Stimulated activated naive CD8-positive, alpha-beta T cell treated with anti-CD3 and anti-CD28 coated beads, Interleukin-15, Interleukin-2, amounts not matched to agents 100 ng/mL and 50 ng/mL, for 24 hours (primary cell): ENCODE measurements around the gene ARHGEF10L.

Experiments
- H3K27ac Mint-ChIP-seq: one replicate; pipeline ENCODE4 v1.8.0; 2021; ENCODE audit warnings: mild to moderate bottlenecking, mixed read lengths
- H3K27me3 Mint-ChIP-seq: one replicate; pipeline ENCODE4 v1.8.0; 2021; ENCODE audit warnings: mixed read lengths
- H3K36me3 Mint-ChIP-seq: one replicate; pipeline ENCODE4 v1.8.0; 2021; ENCODE audit warnings: low read depth, mixed read lengths
- H3K4me1 Mint-ChIP-seq: one replicate; pipeline ENCODE4 v1.8.0; 2021; ENCODE audit warnings: low read depth, mixed read lengths
- H3K4me3 Mint-ChIP-seq: one replicate; pipeline ENCODE4 v1.8.0; 2021; ENCODE audit warnings: mild to moderate bottlenecking, mixed read lengths
- H3K9me3 Mint-ChIP-seq: one replicate; pipeline ENCODE4 v1.8.0; 2021; ENCODE audit warnings: mixed read lengths

ARHGEF10L gene

GRCh38 chr1:17675744-17676143 is 136.2 kb downstream of the ARHGEF10L start:
- H3K4me3 Mint-ChIP-seq = no peak overlapping the region
- H3K9me3 Mint-ChIP-seq = no peaks in the 10 kb centered on the region
- H3K27me3 Mint-ChIP-seq = no peaks in the 10 kb centered on the region
- no peaks in the 10 kb centered on the region for H3K36me3 Mint-ChIP-seq
- H3K4me1 Mint-ChIP-seq = no peaks in the 10 kb centered on the region
- H3K27ac Mint-ChIP-seq = no peak overlapping the region

GRCh38 chr1:17676387-17677060 is 137.0 kb downstream of the ARHGEF10L start:
- Mint-ChIP-seq H3K4me1 (no peaks in the 10 kb centered on the region), H3K9me3 (no peaks in the 10 kb centered on the region), H3K27me3 (no peaks in the 10 kb centered on the region), H3K36me3 (no peaks in the 10 kb centered on the region), H3K27ac (no peak overlapping the region), H3K4me3 (no peak overlapping the region)

GRCh38 chr1:17678011-17678410 is 138.5 kb downstream of the ARHGEF10L start:
- Mint-ChIP-seq H3K36me3 (no peaks in the 10 kb centered on the region), H3K4me1 (no peaks in the 10 kb centered on the region), H3K27ac (no peak overlapping the region), H3K4me3 (no peak overlapping the region), H3K9me3 (no peaks in the 10 kb centered on the region), H3K27me3 (no peaks in the 10 kb centered on the region)

DNA sequence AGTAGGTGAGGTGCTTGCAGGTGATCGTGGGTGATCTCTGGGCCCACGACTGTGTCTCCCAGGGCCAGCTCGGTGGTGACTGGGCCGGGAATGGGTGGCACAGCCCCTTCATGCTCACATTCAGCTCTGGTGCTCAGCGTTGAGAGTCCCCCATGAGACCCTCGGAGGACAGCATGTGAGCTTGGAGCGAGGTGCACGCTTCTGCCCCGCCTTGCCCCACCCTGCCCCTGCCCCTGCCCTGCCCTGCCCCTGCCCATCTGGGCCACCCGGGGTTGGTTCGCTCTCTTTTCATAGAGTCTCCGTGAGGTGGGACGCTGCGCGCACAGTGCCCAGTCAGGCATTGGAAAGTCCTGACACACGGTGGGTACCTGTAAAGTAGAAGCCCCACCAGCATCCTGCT is 140.4 kb downstream of the ARHGEF10L start:
- Mint-ChIP-seq H3K9me3 (no peaks in the 10 kb centered on the region), H3K36me3 (no peaks in the 10 kb centered on the region), H3K4me1 (no peaks in the 10 kb centered on the region), H3K27me3 (no peaks in the 10 kb centered on the region), H3K4me3 (no peak overlapping the region), H3K27ac (no peak overlapping the region)

DNA sequence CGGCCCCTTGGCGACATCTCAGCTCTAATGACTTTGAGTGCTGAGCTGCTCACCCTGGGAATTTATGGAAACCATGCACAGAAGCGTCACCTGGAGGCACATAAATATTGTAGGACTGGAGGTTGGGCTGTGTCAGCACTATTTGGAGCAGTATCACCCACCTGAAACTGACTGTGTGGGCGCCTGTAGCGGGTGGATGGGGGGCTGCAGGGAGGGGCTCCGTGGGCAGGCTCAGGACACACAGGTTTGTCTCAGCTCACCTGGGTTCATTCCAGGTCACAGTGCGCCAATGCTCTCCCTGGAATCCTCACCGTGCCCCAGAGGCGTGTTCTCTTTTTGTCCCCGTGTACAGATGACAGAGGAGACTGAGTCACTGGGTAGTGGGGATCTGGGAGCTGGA is 140.8 kb downstream of the ARHGEF10L start:
- Mint-ChIP-seq H3K9me3 (no peaks in the 10 kb centered on the region), H3K4me1 (no peaks in the 10 kb centered on the region), H3K27me3 (peaks cover under 1% of the 10 kb centered on the region), H3K27ac (no peak overlapping the region), H3K4me3 (no peak overlapping the region), H3K36me3 (no peaks in the 10 kb centered on the region)

- Mint-ChIP-seq H3K4me1 (no peaks in the 10 kb centered on the region), H3K36me3 (no peaks in the 10 kb centered on the region), H3K27me3 (peaks cover 3% of the 10 kb centered on the region), H3K27ac (no peak overlapping the region), H3K4me3 (no peak overlapping the region), H3K9me3 (no peaks in the 10 kb centered on the region)
Measured at GRCh38 chr1:17682400-17682799, 142.9 kb downstream of the ARHGEF10L start.

GRCh38 chr1:17683598-17683997 is 144.1 kb downstream of the ARHGEF10L start:
- H3K36me3 Mint-ChIP-seq = no peaks in the 10 kb centered on the region
- no peak overlapping the region for H3K27ac Mint-ChIP-seq

DNA sequence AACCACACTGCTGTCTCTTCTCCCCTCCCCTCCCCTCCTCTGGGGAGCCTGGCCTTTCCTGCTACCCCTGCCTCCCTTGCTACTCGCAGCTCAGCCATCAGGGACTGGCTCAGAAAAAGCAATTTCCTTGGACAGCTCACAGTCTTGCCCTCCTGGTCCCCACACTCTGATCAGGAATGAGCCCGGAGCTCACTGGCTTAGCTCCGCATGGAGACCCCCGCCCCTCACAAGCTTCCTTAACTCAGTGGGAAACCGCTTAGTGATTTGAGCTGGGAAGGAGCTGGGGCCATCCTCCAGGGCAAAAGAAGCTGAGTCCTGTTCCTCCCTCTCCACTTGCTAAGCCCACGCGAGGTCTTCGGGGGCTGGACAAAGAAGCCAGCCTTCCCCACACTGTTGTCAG is 145.3 kb downstream of the ARHGEF10L start:
- Mint-ChIP-seq H3K4me1 (no peaks in the 10 kb centered on the region), H3K27me3 (peaks cover 6% of the 10 kb centered on the region), H3K9me3 (peaks cover 3% of the 10 kb centered on the region), H3K36me3 (no peaks in the 10 kb centered on the region), H3K4me3 (no peak overlapping the region), H3K27ac (no peak overlapping the region)

More at GRCh38 chr1:17683598-17683997, 144.1 kb downstream of the ARHGEF10L start:
- Mint-ChIP-seq H3K27me3 (peaks cover 3% of the 10 kb centered on the region), H3K4me1 (no peaks in the 10 kb centered on the region), H3K9me3 (no peaks in the 10 kb centered on the region), H3K4me3 (no peak overlapping the region)

DNA sequence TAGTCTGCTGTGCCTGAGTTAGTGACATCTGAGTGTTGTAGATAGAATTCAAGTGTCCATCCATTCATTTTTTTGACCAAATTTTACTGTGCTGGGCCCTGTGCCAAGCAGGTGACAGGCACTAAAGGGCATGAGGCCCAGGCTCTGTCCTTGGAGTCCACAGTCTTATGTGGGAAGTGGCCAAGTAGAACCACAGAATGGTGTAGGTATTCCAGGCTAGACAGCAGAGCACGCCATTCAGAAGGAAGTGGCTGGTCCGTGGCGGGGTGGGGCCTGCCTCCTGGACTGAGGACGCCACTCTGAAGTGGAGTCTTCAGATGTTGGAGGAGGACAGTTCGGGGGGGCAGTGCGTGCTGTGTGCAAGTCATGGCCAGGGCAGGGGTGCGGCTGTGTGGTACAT is 146.8 kb downstream of the ARHGEF10L start:
- Mint-ChIP-seq H3K27me3 (peaks cover 6% of the 10 kb centered on the region), H3K4me3 (no peak overlapping the region), H3K4me1 (no peaks in the 10 kb centered on the region), H3K27ac (no peak overlapping the region), H3K36me3 (no peaks in the 10 kb centered on the region), H3K9me3 (peaks cover 4% of the 10 kb centered on the region)

- Mint-ChIP-seq H3K27ac (no peak overlapping the region), H3K4me3 (no peak overlapping the region), H3K9me3 (peaks cover 4% of the 10 kb centered on the region), H3K27me3 (peaks cover 6% of the 10 kb centered on the region), H3K4me1 (no peaks in the 10 kb centered on the region), H3K36me3 (no peaks in the 10 kb centered on the region)
Measured at GRCh38 chr1:17687145-17687544, 147.6 kb downstream of the ARHGEF10L start.

- Mint-ChIP-seq H3K4me1 (no peaks in the 10 kb centered on the region), H3K9me3 (peaks cover 4% of the 10 kb centered on the region), H3K4me3 (no peak overlapping the region), H3K36me3 (no peaks in the 10 kb centered on the region), H3K27me3 (peaks cover 12% of the 10 kb centered on the region), H3K27ac (no peak overlapping the region)
Measured at GRCh38 chr1:17688217-17688810, 148.8 kb downstream of the ARHGEF10L start.

GRCh38 chr1:17689011-17689410 is 149.5 kb downstream of the ARHGEF10L start:
- H3K36me3 Mint-ChIP-seq = no peaks in the 10 kb centered on the region
- H3K27me3 Mint-ChIP-seq = peaks cover 12% of the 10 kb centered on the region
- peaks cover 4% of the 10 kb centered on the region for H3K9me3 Mint-ChIP-seq
- H3K4me3 Mint-ChIP-seq = no peak overlapping the region
- no peak overlapping the region for H3K27ac Mint-ChIP-seq
- no peaks in the 10 kb centered on the region for H3K4me1 Mint-ChIP-seq

GRCh38 chr1:17690906-17691634 is 151.6 kb downstream of the ARHGEF10L start:
- Mint-ChIP-seq H3K9me3 (peaks cover 4% of the 10 kb centered on the region), H3K4me3 (no peak overlapping the region), H3K36me3 (no peaks in the 10 kb centered on the region), H3K4me1 (no peaks in the 10 kb centered on the region), H3K27ac (no peak overlapping the region), H3K27me3 (peaks cover 9% of the 10 kb centered on the region)

DNA sequence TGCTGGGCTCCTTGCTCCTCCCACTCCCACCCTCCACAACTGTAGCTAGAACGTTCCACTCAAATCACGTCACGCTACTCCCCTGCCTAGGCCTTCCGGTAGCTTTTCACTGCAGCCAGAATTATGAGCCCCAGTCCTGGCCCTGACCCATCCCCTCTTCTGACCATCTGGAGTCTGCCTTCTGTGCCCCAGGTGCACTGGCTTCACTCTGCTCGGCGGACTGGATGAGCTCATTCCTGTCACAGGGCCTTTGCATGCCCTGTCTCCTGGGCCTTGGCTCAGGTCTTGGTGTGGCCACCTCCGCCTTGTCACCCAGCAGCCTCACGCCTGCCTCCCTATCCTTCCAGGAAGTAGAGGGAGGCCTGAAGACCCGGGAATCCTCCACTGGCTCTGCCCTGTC is 153.1 kb downstream of the ARHGEF10L start:
- Mint-ChIP-seq H3K27ac (no peak overlapping the region), H3K9me3 (peaks cover 4% of the 10 kb centered on the region), H3K27me3 (peaks cover 11% of the 10 kb centered on the region), H3K4me3 (no peak overlapping the region), H3K36me3 (no peaks in the 10 kb centered on the region), H3K4me1 (no peaks in the 10 kb centered on the region)

DNA sequence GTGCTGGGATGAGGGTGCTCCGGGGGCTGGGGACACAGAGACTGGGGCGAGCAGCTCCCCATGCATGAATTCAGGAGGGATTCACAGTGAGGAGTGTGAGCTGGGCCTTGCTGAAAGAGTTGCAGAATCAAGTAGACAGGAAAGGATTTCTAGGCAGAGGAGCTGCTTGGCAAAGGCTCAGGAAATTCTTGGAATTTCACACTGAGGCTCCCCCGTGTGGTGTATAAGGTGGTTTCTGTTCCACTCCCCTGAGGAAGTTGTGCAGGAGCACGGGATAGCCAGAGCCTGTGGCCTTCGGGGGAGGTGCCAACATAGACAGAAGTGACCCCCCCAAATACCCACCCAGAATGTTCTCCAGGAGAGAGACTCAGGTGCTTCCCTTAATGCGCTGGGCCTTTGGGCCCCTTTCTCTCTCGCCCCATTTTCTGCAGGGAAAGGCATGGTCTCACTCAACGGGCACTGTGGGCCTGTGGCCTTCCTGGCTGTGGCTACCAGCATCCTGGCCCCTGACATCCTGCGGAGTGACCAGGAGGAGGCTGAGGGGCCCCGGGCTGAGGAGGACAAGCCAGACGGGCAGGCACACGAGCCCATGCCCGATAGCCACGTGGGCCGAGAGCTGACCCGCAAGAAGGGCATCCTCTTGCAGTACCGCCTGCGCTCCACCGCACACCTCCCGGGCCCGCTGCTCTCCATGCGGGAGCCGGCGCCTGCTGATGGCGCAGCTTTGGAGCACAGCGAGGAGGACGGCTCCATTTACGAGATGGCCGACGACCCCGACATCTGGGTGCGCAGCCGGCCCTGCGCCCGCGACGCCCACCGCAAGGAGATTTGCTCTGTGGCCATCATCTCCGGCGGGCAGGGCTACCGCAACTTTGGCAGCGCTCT is 157.2 kb downstream of the ARHGEF10L start:
- H3K27me3 Mint-ChIP-seq = peaks cover 14% of the 10 kb centered on the region
- H3K4me1 Mint-ChIP-seq = no peaks in the 10 kb centered on the region
- H3K27ac Mint-ChIP-seq = no peak overlapping the region
- H3K36me3 Mint-ChIP-seq = no peaks in the 10 kb centered on the region
- no peaks in the 10 kb centered on the region for H3K9me3 Mint-ChIP-seq
- H3K4me3 Mint-ChIP-seq = no peak overlapping the region
